GM19193 (cell line): ENCODE measurements around the gene CCDC81.

Experiments
- POLR2A ChIP-seq: IDR thresholded peaks from 4 replicates; pipeline ENCODE4 v1.6.1; 2011; ENCODE audit not compliant: insufficient read depth, insufficient read length; ENCODE audit errors: extremely low read depth

Gene CCDC81

DNA sequence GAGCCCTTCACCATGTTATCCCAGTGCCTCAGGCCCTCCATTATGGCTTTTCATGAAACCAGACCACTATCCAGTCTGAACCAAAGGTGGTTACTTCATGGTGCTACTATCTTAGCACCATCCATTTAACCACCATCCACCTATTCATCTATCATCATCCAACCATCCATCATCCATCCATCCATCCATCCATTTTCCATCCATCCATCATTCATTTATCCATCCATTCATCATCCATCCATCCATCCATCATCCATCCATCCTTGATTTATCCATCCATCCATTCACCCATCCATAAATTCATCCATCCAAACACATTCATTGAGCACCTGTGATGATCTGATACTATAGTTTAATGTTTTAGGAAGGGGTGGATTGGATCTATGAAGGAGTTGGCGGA, 93.5 kb downstream of the CCDC81 start:
- no peak for TF ChIP-seq POLR2A

DNA sequence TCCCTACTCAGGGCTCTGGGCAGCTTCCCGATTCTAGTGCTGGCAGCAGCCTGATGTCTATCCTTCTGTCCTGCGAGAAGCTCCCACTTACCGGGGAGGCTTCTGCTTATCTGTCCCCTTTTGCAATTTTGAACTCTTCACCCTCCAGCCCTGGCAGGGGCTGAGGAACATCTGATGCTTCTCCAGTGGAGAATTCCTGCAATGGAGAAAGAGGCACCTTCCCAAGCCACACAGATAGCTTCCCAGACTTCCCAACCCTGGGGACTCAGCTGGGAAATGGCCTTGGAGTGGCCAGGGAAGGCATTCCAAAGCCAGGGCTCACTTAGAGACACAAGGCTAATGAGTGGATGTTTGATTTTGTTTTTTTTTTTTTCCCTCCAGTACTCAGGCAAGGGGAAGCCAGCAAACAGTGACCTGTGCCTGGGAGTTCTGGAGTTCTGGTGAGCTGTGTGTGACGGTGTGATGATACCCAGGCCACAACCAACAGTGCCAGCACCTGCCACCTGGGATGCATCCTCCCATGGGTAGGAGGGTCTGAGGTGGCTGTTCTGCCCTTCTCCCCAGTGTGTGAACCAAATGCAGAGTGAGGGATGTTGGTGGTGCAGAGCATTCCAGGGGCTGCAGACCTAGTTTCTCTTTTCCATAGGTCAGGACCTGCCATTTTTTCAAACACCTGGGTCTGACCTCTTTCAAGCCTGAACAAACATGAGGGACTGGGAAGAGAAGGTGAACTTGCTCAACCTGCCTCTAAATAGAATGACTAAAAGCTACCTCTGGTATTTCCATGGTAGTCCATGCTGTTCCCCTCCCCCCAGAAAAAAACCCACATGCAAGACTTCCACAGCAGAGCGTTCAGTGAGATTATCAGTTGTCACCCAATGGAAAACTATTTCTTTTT, 95.1 kb downstream of the CCDC81 start:
- TF ChIP-seq POLR2A: no peak
